GM12801 (cell line): ENCODE measurements around the gene PSORS1C1.

ENCODE experiments used
- TF ChIP-seq, protein P1 (sequence below): IDR thresholded peaks from one replicate; pipeline ENCODE4 v1.5.1; 2011; ENCODE audit warnings: control low read depth; ENCODE audit not compliant: insufficient read length; ENCODE audit errors: extremely low read depth

PSORS1C1 gene

DNA sequence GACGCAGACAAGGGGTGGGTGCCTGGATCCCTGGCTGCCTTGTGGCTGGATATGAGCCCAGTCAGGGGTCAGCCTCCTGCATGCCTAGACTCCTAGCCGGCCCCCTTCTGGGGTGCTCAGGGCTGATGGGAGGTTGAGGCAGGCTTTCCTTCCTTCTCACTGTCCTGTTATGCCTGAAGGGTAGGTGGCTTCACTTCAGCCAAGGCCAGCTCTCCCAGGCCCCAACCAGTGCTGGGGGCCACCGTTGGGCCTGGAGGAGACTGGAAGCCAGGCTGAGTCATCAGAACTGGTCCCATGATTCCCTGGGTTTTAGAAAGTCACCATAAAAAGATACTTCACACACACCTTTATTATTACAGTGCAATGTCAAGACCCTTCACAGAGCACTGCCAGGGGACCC, 58.8 kb downstream of the PSORS1C1 start:
- TF ChIP-seq, protein P1, sequence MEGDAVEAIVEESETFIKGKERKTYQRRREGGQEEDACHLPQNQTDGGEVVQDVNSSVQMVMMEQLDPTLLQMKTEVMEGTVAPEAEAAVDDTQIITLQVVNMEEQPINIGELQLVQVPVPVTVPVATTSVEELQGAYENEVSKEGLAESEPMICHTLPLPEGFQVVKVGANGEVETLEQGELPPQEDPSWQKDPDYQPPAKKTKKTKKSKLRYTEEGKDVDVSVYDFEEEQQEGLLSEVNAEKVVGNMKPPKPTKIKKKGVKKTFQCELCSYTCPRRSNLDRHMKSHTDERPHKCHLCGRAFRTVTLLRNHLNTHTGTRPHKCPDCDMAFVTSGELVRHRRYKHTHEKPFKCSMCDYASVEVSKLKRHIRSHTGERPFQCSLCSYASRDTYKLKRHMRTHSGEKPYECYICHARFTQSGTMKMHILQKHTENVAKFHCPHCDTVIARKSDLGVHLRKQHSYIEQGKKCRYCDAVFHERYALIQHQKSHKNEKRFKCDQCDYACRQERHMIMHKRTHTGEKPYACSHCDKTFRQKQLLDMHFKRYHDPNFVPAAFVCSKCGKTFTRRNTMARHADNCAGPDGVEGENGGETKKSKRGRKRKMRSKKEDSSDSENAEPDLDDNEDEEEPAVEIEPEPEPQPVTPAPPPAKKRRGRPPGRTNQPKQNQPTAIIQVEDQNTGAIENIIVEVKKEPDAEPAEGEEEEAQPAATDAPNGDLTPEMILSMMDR, result no peak

DNA sequence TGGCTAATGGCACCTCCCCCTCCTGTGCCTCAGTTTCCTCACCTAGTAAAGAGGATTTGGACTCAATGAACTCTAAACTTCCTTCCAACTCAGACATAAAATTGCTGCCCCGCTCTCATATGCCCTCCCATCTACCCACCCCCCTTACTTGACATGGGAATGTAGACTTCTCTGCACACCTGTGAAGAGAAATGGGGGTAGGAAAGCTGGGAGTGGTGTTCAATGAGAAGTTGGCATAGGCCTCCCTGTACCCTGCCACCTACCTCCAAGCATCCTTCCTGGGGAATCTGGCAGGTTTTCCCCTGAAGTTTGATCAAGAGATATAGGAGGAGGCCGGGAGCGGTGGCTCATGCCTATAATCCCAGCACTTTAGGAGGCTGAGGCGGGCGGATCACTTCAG, 59.8 kb downstream of the PSORS1C1 start:
- TF ChIP-seq, protein P1, result no peak

DNA sequence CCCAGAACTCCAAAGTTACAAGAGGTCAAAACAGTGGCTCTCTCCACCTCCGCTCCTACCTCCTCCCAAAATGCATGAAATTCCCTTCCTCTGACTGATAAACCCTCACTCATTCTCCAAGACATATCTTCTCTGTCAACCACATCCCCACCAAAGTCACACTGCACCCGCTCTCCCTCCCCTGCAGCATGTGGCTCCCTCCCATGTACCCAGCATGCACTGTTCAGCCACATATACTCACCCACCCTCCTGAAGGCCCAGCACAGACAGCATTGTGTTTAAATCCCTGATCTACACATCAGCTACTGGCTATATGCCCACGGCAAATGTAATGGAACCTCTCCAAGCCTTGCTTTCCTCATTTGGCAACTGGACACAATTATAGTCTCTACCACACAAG, 61.4 kb downstream of the PSORS1C1 start:
- TF ChIP-seq, protein P1, result no peak

DNA sequence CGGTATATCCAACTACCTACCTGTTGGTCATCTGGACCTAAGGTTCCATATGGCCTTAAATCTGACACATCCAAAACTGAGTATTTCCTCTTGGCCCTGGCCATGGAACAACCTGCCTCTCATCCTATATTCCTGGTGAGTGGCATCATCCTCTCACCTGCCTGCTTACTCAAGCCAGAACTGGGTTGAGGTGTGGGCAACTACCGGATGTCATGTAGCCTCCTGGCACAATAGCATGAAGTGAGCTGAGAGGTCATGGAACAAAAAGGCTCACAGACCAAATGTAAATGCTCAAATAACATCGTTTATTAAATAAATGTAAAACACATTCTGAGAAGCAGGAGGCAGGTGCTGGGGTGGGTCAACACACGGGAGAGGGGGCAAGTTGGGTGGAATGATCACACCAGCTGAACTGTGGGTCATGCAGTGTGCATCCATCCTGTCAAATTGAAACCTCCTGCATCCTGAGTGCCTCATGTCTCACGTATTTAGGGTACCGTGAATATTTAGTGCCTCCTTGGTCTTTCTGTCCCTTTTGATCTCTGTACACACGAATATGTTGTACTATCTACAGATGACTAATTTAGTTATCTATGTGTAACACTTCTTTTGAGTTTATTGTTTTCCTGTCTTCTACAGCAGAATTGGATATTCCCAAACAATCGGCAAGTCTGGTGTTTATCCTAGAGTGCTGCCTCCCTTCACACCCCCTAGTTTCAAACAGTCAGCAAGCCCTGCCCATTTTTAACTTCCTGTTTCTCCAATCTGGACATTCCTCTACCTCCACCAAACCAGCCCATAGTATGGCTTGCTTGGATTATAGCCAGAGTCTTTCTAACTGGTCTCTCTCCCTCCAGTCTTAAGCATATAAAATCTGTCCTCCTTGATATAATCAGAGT, 63.8 kb downstream of the PSORS1C1 start:
- TF ChIP-seq, protein P1, result no peak

DNA sequence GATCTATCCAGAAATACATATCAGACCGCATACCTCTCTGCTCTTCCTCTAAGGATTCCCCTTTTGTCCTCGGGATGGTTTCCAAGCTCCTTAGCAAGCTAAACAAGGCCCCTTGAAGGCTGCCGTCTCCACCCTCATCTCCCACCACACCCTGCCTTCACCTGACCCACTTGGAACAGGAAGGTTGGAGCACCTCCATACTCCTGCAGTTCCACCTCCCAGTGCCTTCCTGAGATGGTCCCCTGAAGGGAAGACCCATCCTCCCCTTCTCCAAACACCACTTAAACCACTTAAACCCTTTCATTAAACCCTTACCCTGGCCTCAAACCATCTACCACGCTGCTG, 64.4 kb downstream of the PSORS1C1 start:
- TF ChIP-seq, protein P1, result no peak

DNA sequence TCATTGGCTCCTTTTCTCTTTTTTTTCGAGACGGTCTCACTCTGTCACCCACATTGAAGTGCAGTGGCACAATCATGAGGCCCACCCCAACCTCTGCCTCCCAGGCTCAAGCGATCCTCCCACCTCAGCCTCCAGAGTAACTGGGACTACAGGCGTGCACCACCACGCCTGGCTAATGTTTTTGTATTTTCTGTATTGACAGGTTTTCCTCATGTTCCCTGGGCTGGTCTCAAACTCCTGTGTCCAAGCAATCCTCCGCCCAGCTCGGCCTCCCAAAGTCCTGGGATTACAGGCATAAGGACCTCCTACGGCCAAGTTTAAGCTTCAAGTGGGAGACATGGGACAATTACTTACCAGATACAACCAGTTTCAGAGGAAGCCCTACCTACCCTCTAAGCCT, 65.3 kb downstream of the PSORS1C1 start:
- TF ChIP-seq, protein P1, result no peak

DNA sequence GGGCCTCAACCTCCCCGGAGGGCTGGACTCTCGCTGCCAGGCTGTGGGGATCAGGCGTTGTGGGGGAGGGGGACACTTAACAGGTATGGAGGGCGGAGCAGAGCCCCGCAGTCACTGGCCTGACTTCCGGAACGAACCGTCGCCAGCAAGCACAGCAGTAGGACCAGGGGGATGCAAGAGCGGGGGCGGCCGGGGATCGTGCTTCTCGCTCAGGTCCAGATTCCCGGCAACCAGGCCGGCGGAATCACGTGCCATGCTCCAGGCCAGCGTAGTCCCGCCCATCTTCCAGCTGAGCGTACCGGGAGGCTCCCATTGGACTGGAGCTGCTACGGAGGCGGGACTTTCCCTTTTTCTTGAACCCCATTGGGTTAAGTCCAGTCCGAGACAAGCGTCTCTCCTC, 65.9 kb downstream of the PSORS1C1 start:
- TF ChIP-seq, protein P1, result no peak
